GM12878 (cell line): ENCODE results near the gene CA10. TPM values are rescaled to one million over a fixed set of nuclear protein-coding genes. Genes with fewer than 3 reads are reported as not detected.

ENCODE experiments used
- ATAC-seq: fragments of 200-7000 bp; cut with Tn5 transposase; 3 replicates; pipeline ENCODE4 v1.9.1; 2020; ENCODE audit warnings: mild to moderate bottlenecking, moderate library complexity
- BruUV-seq: library from RNA; stranded (reverse); fragments of 400-500 nt; replicated peaks from 2 replicates; lab custom pipeline; 2021; lab: Mats Ljungman, UMichigan
- CTCF ChIA-PET: fragments of 300-600 bp; sonication (Branson Sonifier 250); formaldehyde crosslinking; extraction: SDS; loops from one replicate; lab custom pipeline; 2021; ENCODE audit warnings: inconsistent platforms; lab: Yijun Ruan, JAX
- POLR2A ChIA-PET: fragments of 350-600 bp; formaldehyde crosslinking; extraction: SDS; loops from one replicate; lab custom pipeline; 2021; ENCODE audit warnings: inconsistent platforms; lab: Charles Lee
- RAD21 ChIA-PET: fragments of 300-600 bp; sonication (Branson Sonifier 250); formaldehyde crosslinking; loops from one replicate; lab custom pipeline; 2023; ENCODE audit warnings: antibody characterized with exemption; ENCODE audit not compliant: unreplicated experiment; lab: Charles Lee
- SMC1A ChIA-PET: fragments of 300-600 bp; sonication (Branson Sonifier 250); formaldehyde crosslinking; loops from one replicate; lab custom pipeline; 2023; ENCODE audit not compliant: unreplicated experiment, uncharacterized antibody; lab: Charles Lee
- DNase-seq: peaks from one replicate; pipeline ENCODE4 v3.0.0-alpha.2; 2011; ENCODE audit warnings: low read depth, low spot score
- FAIRE-seq: peaks from 3 replicates; lab custom pipeline; 2011; peaks lifted over from hg19 to GRCh38; lab: Jason Lieb, UNC
- H2AFZ ChIP-seq: 2 replicates; pipeline ENCODE4 v1.6.0; 2011; ENCODE audit warnings: low read depth, low read length, control low read depth; ENCODE audit not compliant: control insufficient read depth
- H3K27ac ChIP-seq: 2 replicates; pipeline ENCODE4 v1.5.1; 2011; ENCODE audit warnings: control low read depth; ENCODE audit not compliant: control insufficient read depth, insufficient read depth
- H3K27me3 ChIP-seq, 2 experiments: replicated peaks in 1 of 2; 2 replicates each; pipeline versions ENCODE4 v1.6.0 to v1.6.1; 2011; ENCODE audit warnings: low read length in 1 of 2; ENCODE audit not compliant: control insufficient read depth in 2 of 2, insufficient read depth in 2 of 2
- H3K36me3 ChIP-seq, 2 experiments: 2 replicates each; pipeline ENCODE4 v1.5.1; 2011; ENCODE audit warnings: low read length in 1 of 2; ENCODE audit not compliant: control insufficient read depth in 2 of 2, insufficient read depth in 2 of 2
- H3K4me1 ChIP-seq: 2 replicates; pipeline ENCODE4 v1.6.1; 2011; ENCODE audit warnings: mild to moderate bottlenecking, low read length, moderate library complexity, mixed read lengths; ENCODE audit not compliant: control insufficient read depth, insufficient read depth
- H3K4me2 ChIP-seq: 2 replicates; pipeline ENCODE4 v1.6.0; 2011; ENCODE audit warnings: control low read depth; ENCODE audit not compliant: control insufficient read depth, insufficient read depth
- H3K4me3 ChIP-seq: fragments of 200-600 bp; sonication (generic); 2 replicates; pipeline ENCODE4 v1.5.1; 2016
- H3K79me2 ChIP-seq: 2 replicates; pipeline ENCODE4 v1.6.0; 2011; ENCODE audit warnings: low read length; ENCODE audit not compliant: control insufficient read depth, insufficient read depth
- H3K9ac ChIP-seq: 2 replicates; pipeline ENCODE4 v1.8.0; 2011; ENCODE audit warnings: low read length, control low read depth, mixed read lengths; ENCODE audit not compliant: control insufficient read depth, insufficient read depth
- H3K9me3 ChIP-seq: replicated peaks from 3 replicates; pipeline ENCODE4 v1.5.1; 2011; ENCODE audit warnings: mild to moderate bottlenecking, low read length; ENCODE audit not compliant: control insufficient read depth, insufficient read depth
- H4K20me1 ChIP-seq: 2 replicates; pipeline ENCODE4 v1.6.0; 2011; ENCODE audit not compliant: control insufficient read depth, insufficient read depth
- ASH2L ChIP-seq: fragments of 300-600, 200-600 bp; sonication (generic); IDR thresholded peaks from 2 replicates; pipeline ENCODE4 v1.6.1; 2017; ENCODE audit warnings: low read depth, mild to moderate bottlenecking, borderline replicate concordance
- ATF3 ChIP-seq: IDR thresholded peaks from 2 replicates; pipeline ENCODE4 v1.6.1; 2011; ENCODE audit warnings: low read depth, mild to moderate bottlenecking, low read length, moderate library complexity, borderline replicate concordance; ENCODE audit errors: extremely low read depth
- EED ChIP-seq: sonication (generic); IDR thresholded peaks from 2 replicates; pipeline ENCODE4 v1.6.1; 2016; ENCODE audit warnings: antibody characterized with exemption, low read depth
- EGR1 ChIP-seq, 2 experiments: IDR thresholded peaks; 1 replicate in 1 of 2; 2 replicates in 1 of 2; pipeline ENCODE4 v1.6.1; 2011 to 2012; ENCODE audit warnings: low read depth in 2 of 2, low read length in 2 of 2, borderline replicate concordance in 1 of 2, mild to moderate bottlenecking in 1 of 2, moderate library complexity in 1 of 2
- FOXK2 ChIP-seq: fragments of 450-650 bp; IDR thresholded peaks from 2 replicates; pipeline ENCODE4 v1.6.1; 2017; ENCODE audit warnings: mild to moderate bottlenecking, moderate library complexity
- FOXM1 ChIP-seq: IDR thresholded peaks from 2 replicates; pipeline ENCODE4 v1.6.1; 2012; ENCODE audit warnings: low read depth, mild to moderate bottlenecking, inconsistent platforms, low read length, moderate library complexity
- IKZF1 ChIP-seq: fragments of 450-650 bp; conservative IDR thresholded peaks from 2 replicates; pipeline ENCODE4 v1.6.1; 2017; ENCODE audit warnings: antibody characterized with exemption, mild to moderate bottlenecking
- IKZF2 ChIP-seq, 2 experiments: fragments of 450-650 bp; IDR thresholded peaks; 2 replicates each; pipeline ENCODE4 v1.6.1; 2017; ENCODE audit warnings: mild to moderate bottlenecking in 2 of 2, moderate library complexity in 2 of 2
- NR2C1 ChIP-seq: fragments of 450-650 bp; IDR thresholded peaks from 2 replicates; pipeline ENCODE4 v1.6.1; 2017; ENCODE audit warnings: antibody characterized with exemption, mild to moderate bottlenecking, moderate library complexity
- NR2C2 ChIP-seq: IDR thresholded peaks from 2 replicates; pipeline ENCODE4 v1.6.1; 2011; ENCODE audit warnings: borderline replicate concordance, low read depth; ENCODE audit not compliant: control insufficient read depth, insufficient read length
- NR2F1 ChIP-seq: fragments of 450-650 bp; conservative IDR thresholded peaks from 2 replicates; pipeline ENCODE4 v1.6.1; 2017; ENCODE audit warnings: mild to moderate bottlenecking
- POU2F2 ChIP-seq: IDR thresholded peaks from 3 replicates; pipeline ENCODE4 v1.6.1; 2011; ENCODE audit warnings: low read depth, mild to moderate bottlenecking, low read length, borderline replicate concordance
- TCF7 ChIP-seq: IDR thresholded peaks from 2 replicates; pipeline ENCODE4 v1.6.1; 2014; ENCODE audit warnings: antibody characterized with exemption, borderline replicate concordance
- USF1 ChIP-seq: IDR thresholded peaks from 2 replicates; pipeline ENCODE4 v1.6.1; 2011; ENCODE audit warnings: borderline replicate concordance, low read depth, mild to moderate bottlenecking, moderate library complexity, mixed read lengths, low read length; ENCODE audit not compliant: insufficient read depth; ENCODE audit errors: extremely low read length
- ZNF207 ChIP-seq: fragments of 450-650 bp; IDR thresholded peaks from 2 replicates; pipeline ENCODE4 v1.6.1; 2014; ENCODE audit warnings: antibody characterized with exemption, mild to moderate bottlenecking, borderline replicate concordance
- WGBS: methylation state at CpG from one replicate; pipeline ENCODE4 v1.1.6; 2016; ENCODE audit warnings: low lambda C conversion rate; ENCODE audit not compliant: insufficient replicate concordance, insufficient coverage; ENCODE audit errors: missing lambda C conversion rate; 5-methylcytosine and 5-hydroxymethylcytosine counted together
- in situ Hi-C: fragments of 300-500 bp; cut with MboI; formaldehyde crosslinking; loops from 9 replicates; pipeline ENCODE4 v1.14.3; 2018; ENCODE audit warnings: mixed read lengths
- intact Hi-C: fragments of 100-400 bp; cut with micrococcal nuclease; formaldehyde crosslinking; loops from one replicate; pipeline ENCODE4 v1.14.2; 2022; ENCODE audit not compliant: unreplicated experiment
- polyA plus RNA-seq, 11 experiments: library from polyadenylated mRNA; depleted of rRNA in 4 of 11; unstranded in 6 of 11; stranded (reverse) in 5 of 11; fragments of >200 nt; fragmentation: Nextera tagmentation in 4 of 11; fragmentation: Illumina TruSeq in 1 of 11; extraction: Ambion mirVana in 4 of 11; extraction: Trizol in 1 of 11; gene quantifications; 1 replicate in 1 of 11; 2 replicates in 10 of 11; pipeline versions ENCODE4 v1.2.1 to v1.2.3, GENCODE V29; 2011 to 2016; ENCODE audit warnings: inconsistent platforms in 2 of 11, missing spikeins in 2 of 11, low read depth in 1 of 11
- total RNA-seq, 4 experiments: library from RNA; depleted of rRNA in 3 of 4; stranded (reverse); fragments of >200 nt in 3 of 4; fragmentation: Illumina TruSeq in 1 of 4; extraction: Trizol in 1 of 4; gene quantifications; 2 replicates each; pipeline versions ENCODE4 v1.2.1 to v1.2.3, GENCODE V29; 2013 to 2021
- TF ChIP-seq, protein P1 (sequence below): fragments of 150-350 bp; IDR thresholded peaks from 2 replicates; pipeline ENCODE4 v1.6.1; 2014; ENCODE audit warnings: mild to moderate bottlenecking, low read depth, low read length

Gene CA10
- total and polyA plus RNA-seq, 10 of the 15 experiments (the other 5 are each of a cell fraction or from before 2014, with no cell fraction given) = not detected

DNA sequence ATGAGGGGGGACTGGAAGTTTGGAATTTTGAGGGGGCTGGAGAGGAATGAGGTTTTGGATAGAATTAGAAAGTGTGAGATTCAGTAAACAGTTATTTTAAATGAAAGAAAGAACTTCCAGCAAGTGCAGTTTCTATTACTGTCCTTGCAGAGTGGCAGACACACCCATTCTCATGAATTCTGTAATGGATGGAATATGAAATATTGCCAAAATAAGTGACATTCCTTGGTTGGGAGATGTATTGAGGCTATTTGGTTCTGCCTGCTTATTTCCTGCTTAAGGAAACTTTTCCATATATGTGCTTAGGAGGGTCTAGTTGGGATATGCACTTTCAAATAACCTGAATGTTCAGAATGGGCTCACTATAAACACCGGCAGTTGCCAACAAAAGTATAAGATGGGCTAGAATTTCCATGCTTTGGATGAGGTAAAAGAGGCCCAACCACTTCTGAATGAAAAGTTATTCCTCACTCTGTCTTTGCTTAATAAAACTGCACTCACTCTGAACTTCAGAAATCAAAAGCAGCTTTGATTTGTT lies 434.4 kb downstream of the CA10 start:
- H3K36me3 ChIP-seq = no peaks in the 10 kb centered on the region
- WGBS = 89% methylated on average over 1 of the region's 1 CpG
- H3K4me2 ChIP-seq = no peak overlapping the region
- H3K4me1 ChIP-seq = no peaks in the 10 kb centered on the region
- intact Hi-C loops (no loop called here), in situ Hi-C loops (no loop called here)
- DNase-seq (no peak), FAIRE-seq (no peak), ATAC-seq (no peak)
- RAD21 ChIA-PET = no interaction called here
- H3K4me3 ChIP-seq = no peak overlapping the region
- no peak overlapping the region for H3K27ac ChIP-seq
- no peak overlapping the region for H3K9ac ChIP-seq
- POLR2A ChIA-PET = no interaction called here
- no peaks in the 10 kb centered on the region for H4K20me1 ChIP-seq
- no TSS peak for BruUV-seq
- no peaks in the 10 kb centered on the region; the same call in 2 of the 3 replicates for H3K9me3 ChIP-seq
- no peak overlapping the region for H2AFZ ChIP-seq
- no peaks in the 10 kb centered on the region for H3K79me2 ChIP-seq
- no peaks in the 10 kb centered on the region for H3K27me3 ChIP-seq
- CTCF ChIA-PET = no interaction called here
- no peak for TF ChIP-seq POU2F2
- no peak for TF ChIP-seq ATF3
- TF ChIP-seq FOXM1 = no peak
- no peak for TF ChIP-seq EGR1 (IDR thresholded peaks at IDR 0.05; ENCODE audit: borderline replicate concordance in 1 of 2, low read depth in 2 of 2, low read length in 2 of 2)
- SMC1A ChIA-PET = no interaction called here

GRCh38 chr17:51722994-51723393 lies 435.5 kb downstream of the CA10 start:
- no peaks in the 10 kb centered on the region for H3K36me3 ChIP-seq
- ChIA-PET SMC1A (no interaction called here), CTCF (no interaction called here), RAD21 (no interaction called here), POLR2A (interaction anchor here (0.6 kb wide), 1 partner anchor 526 kb away, joined by 3 read pairs; no protein-coding TSS in a partner anchor)
- no peak overlapping the region for H3K4me2 ChIP-seq
- intact Hi-C loops = no loop called here
- H3K4me1 ChIP-seq = no peaks in the 10 kb centered on the region
- in situ Hi-C loops = no loop called here
- H3K79me2 ChIP-seq = no peaks in the 10 kb centered on the region
- H3K9ac ChIP-seq = no peak overlapping the region
- BruUV-seq = no TSS peak
- no peak overlapping the region for H3K27ac ChIP-seq
- ATAC-seq = no peak
- FAIRE-seq = no peak
- WGBS = 20% methylated on average over 1 of the region's 1 CpG
- no peak overlapping the region for H3K4me3 ChIP-seq
- no peaks in the 10 kb centered on the region for H3K27me3 ChIP-seq
- no peak for DNase-seq
- H3K9me3 ChIP-seq = no peaks in the 10 kb centered on the region; the same call in 2 of the 3 replicates
- no peaks in the 10 kb centered on the region for H4K20me1 ChIP-seq
- no peak overlapping the region for H2AFZ ChIP-seq
- TF ChIP-seq, protein P1, sequence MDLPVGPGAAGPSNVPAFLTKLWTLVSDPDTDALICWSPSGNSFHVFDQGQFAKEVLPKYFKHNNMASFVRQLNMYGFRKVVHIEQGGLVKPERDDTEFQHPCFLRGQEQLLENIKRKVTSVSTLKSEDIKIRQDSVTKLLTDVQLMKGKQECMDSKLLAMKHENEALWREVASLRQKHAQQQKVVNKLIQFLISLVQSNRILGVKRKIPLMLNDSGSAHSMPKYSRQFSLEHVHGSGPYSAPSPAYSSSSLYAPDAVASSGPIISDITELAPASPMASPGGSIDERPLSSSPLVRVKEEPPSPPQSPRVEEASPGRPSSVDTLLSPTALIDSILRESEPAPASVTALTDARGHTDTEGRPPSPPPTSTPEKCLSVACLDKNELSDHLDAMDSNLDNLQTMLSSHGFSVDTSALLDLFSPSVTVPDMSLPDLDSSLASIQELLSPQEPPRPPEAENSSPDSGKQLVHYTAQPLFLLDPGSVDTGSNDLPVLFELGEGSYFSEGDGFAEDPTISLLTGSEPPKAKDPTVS = no peak
- TF ChIP-seq FOXK2 (no peak), USF1 (no peak), IKZF1 (no peak), EED (no peak), ZNF207 (no peak), ASH2L (no peak), IKZF2 (IDR thresholded peaks at IDR 0.05) (no peak), NR2C2 (no peak), NR2C1 (no peak), NR2F1 (no peak), TCF7 (no peak)
